Activated CD8-positive, alpha-beta memory T cell treated with anti-CD3 and anti-CD28 coated beads, Interleukin-2, amount 50 U/mL, for 24 hours (primary cell): ENCODE measurements around the gene FAM156A.
"Not testable (repeated sequence)": the region's sequence is repeated elsewhere in the genome, so short reads cannot be mapped to it uniquely, and the experiment has no call there.

Experiments
- DNase-seq: peaks from one replicate; pipeline ENCODE4 v3.0.0-alpha.2; 2020; ENCODE audit errors: extremely low read depth

The FAM156A gene

GRCh38 chrX:52966993-52967738 is 8.8 kb upstream of the FAM156A start:
- DNase-seq = not testable (repeated sequence)

DNA sequence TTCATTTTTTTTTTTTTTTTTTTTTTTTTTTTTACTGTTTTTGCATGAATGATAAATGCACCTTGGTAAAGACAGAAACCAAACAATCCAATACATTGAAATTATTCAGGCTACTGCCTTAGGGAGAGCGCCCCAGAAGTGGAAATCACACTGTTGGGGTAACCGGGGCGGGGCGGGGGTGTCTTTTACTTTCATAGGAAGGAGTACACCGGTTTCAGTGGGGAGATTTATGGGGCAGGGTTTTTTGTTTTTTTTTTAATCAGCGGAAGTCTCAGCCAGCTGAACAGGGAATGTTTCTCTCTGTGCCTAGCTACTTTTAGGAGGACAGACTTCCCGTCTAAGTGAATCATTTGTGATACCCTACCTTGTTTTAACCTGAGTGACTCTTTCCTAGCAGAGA is 643 bp upstream of the FAM156A start:
- not testable (repeated sequence) for DNase-seq

- DNase-seq = not testable (repeated sequence)
Measured at GRCh38 chrX:52949884-52950283, 8.4 kb downstream of the FAM156A start.

DNA sequence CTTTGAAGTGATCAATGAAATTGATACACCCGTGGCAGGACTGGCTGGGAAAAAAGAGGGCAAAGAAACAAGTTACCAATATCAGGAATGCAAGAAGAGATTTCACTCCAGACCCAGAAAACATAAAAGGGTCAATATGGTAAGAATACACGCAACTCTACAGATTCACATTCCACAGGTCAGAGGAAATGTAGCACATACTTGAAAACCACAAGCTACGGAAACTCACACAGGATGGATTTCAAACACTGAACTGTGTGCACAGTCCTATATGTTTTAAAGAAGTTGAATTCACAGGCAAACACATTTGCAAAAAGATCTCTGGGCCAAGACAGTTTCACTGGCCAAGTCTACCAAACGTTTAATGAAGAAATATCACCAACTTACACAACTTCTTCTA is 9.0 kb downstream of the FAM156A start:
- not testable (repeated sequence) for DNase-seq

GRCh38 chrX:52948265-52948664 is 10.1 kb downstream of the FAM156A start:
- not testable (repeated sequence) for DNase-seq

DNA sequence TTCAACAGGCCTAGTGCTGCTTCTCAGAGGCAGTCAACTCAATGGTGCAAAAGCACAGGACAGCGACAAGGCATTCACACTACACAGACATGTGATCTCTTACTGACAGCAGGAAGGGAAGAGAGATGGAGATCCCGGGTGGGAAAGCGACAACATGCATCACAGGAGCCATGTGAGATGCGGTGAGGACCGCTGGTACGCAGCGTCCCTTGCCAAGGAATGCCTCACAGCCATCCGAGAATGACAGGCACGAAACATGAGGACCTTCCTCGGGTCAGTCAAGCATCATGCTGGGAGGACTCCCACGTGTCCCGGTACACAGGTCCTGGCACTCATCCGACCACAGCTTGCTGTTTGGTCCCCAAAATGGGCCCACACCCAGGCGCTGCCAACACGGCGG is 10.8 kb downstream of the FAM156A start:
- DNase-seq = not testable (repeated sequence)

DNA sequence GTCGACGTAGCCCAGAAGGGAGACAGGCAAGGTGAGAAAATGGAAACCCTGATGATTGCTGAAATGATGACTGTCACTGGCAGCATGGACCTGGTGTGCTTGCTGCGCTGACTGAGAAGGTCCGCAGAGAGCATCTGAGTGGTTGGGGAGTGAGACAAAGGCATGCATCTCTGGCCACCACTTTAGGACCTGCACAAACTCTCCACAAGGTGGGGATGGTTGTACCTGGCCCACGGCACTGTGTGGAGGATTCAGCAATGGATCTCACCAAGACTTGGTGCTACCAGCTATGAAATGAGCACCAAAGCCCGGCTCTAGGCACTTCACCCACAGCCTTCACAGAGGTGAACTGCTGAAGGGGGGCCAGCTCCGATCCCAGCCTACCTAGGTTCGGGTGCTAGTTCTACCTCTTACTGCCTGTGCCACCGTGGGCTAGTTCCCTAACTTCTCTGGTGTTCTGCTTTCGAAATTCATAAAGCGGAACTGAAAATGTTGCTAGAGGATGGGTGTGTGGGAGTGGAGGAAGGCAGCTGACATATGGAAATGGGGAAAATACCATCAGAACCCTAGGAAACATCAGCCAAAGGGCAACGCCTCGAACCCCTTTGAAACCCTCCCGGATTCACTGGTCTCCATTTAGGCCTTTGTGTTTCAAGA is 12.4 kb downstream of the FAM156A start:
- not testable (repeated sequence) for DNase-seq

DNA sequence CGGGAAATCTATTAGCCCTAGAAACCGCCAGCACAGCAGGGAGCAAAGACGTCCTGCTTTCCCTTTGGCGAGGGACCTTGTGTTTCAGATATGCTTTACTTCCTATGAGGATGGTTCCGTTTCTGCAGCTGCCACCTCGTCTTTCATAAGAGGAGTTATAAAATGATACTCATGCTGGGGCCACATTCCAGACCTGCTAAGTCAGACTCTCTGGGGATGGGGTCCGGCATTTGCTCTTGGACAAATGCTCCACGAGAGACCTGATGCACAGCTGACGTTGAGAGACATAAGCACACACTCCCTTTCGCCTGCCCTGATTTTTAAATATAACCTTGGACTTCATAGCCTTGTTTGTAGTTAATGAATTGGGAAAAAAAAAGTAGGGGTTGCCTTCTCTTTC is 16.6 kb downstream of the FAM156A start:
- DNase-seq = not testable (repeated sequence)

DNA sequence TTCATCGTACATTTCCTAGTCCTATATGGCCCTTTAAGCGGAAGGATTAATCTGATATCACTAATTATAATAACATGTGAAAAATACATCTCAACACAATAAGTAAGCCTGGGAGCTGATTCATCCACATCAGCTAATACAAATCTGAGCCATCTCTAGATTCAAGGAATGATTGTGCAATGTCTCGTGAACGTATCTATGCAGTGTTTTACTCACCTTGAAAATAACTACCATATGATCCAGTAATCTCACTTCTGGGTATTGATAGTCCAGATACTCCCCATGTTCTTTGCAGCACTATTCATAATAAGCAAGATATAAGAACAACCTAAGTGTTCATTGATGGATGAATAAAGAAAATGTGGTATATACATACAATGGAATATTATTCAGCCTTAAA is 17.6 kb downstream of the FAM156A start:
- DNase-seq = not testable (repeated sequence)

- DNase-seq = not testable (repeated sequence)
Measured at GRCh38 chrX:52935470-52935784, 22.9 kb downstream of the FAM156A start.

DNA sequence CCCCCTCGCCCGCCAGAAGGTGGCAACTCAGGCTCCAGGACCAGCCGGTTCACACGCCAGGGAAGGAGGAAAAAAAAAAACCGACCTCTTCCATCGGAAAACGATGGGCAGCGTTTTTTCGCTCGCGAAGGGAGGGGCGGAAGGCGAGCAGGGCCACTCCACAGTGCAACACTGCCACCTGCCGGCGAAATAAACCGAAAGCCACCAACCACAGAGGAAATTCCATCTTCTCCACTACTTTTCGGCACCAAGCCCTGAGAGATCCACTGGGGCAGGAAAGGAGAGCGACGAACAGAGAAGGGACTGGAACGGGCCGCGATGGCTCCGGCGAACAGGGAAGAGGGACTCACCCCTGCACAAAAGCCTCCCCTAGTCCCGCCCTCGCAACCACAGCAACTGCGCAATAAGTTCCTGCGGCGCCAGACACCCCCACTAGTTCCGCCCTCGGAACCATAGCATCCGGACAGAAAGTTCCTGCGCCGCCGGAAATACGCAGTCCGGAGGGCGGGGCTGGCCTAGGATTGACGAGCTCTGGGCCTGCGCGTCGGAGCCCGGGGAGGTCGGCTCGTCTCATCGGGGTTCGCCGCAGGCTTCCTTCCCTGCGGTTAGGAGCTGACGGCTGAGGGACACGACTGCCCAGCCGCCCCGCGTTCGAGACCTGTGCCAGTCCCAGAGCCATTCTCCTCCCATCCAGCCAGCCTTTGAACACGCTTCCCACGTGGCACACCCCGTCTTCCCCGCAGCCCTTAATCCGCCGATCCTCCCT is 23.4 kb downstream of the FAM156A start:
- DNase-seq = peak; percentile 73

- no peak for DNase-seq
Measured at GRCh38 chrX:52933976-52934703, 24.2 kb downstream of the FAM156A start.

GRCh38 chrX:52933213-52933612 is 25.1 kb downstream of the FAM156A start:
- DNase-seq = no peak

- not testable (repeated sequence) for DNase-seq
Measured at GRCh38 chrX:52930214-52930613, 28.1 kb downstream of the FAM156A start.

GRCh38 chrX:52923781-52924241 is 34.5 kb downstream of the FAM156A start:
- DNase-seq = no peak

GRCh38 chrX:52914704-52915103 is 43.6 kb downstream of the FAM156A start:
- not testable (repeated sequence) for DNase-seq

- DNase-seq = not testable (repeated sequence)
Measured at GRCh38 chrX:52913681-52914080, 44.6 kb downstream of the FAM156A start.

DNA sequence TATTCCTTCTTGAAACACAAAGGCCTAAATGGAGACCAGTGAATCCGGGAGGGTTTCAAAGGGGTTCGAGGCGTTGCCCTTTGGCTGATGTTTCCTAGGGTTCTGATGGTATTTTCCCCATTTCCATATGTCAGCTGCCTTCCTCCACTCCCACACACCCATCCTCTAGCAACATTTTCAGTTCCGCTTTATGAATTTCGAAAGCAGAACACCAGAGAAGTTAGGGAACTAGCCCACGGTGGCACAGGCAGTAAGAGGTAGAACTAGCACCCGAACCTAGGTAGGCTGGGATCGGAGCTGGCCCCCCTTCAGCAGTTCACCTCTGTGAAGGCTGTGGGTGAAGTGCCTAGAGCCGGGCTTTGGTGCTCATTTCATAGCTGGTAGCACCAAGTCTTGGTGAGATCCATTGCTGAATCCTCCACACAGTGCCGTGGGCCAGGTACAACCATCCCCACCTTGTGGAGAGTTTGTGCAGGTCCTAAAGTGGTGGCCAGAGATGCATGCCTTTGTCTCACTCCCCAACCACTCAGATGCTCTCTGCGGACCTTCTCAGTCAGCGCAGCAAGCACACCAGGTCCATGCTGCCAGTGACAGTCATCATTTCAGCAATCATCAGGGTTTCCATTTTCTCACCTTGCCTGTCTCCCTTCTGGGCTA is 48.9 kb downstream of the FAM156A start:
- not testable (repeated sequence) for DNase-seq

GRCh38 chrX:52907900-52908299 is 50.4 kb downstream of the FAM156A start:
- not testable (repeated sequence) for DNase-seq

DNA sequence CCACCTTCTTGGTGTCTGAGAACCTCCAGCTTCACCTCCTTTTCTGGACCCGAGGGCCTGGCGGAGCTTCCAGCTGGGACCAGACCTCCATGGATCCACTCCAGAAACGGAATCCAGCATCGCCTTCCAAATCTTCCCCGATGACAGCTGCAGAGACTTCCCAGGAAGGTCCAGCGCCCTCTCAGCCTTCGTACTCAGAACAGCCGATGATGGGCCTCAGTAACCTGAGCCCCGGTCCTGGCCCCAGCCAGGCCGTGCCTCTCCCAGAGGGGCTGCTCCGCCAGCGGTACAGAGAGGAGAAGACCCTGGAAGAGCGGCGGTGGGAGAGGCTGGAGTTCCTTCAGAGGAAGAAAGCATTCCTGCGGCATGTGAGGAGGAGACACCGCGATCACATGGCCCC is 51.2 kb downstream of the FAM156A start:
- not testable (repeated sequence) for DNase-seq

DNA sequence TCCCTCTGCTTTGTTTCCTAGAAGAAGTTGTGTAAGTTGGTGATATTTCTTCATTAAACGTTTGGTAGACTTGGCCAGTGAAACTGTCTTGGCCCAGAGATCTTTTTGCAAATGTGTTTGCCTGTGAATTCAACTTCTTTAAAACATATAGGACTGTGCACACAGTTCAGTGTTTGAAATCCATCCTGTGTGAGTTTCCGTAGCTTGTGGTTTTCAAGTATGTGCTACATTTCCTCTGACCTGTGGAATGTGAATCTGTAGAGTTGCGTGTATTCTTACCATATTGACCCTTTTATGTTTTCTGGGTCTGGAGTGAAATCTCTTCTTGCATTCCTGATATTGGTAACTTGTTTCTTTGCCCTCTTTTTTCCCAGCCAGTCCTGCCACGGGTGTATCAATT is 52.2 kb downstream of the FAM156A start:
- not testable (repeated sequence) for DNase-seq
